ENCODE data around the gene FTO.

FTO gene

GRCh38 chr16:53782148-53782547 lies 78.2 kb downstream of the FTO start:
- DNase-seq (ENCODE audit: low spot score): no peak

- DNase-seq (ENCODE audit: low spot score): no peak
Observed at GRCh38 chr16:53784291-53784690, 80.3 kb downstream of the FTO start.

GRCh38 chr16:53785044-53785443 lies 81.1 kb downstream of the FTO start:
- no peak for DNase-seq (ENCODE audit: low spot score)

GRCh38 chr16:53785916-53786315 lies 82.0 kb downstream of the FTO start:
- no peak for DNase-seq (ENCODE audit: low spot score)

- no peak for DNase-seq (ENCODE audit: low spot score)
Observed at GRCh38 chr16:53787423-53787822, 83.5 kb downstream of the FTO start.

GRCh38 chr16:53789137-53789536 lies 85.2 kb downstream of the FTO start:
- DNase-seq (ENCODE audit: low spot score): no peak

GRCh38 chr16:53792161-53792951 lies 88.4 kb downstream of the FTO start:
- no peak for DNase-seq (ENCODE audit: low spot score)

- DNase-seq (ENCODE audit: low spot score): no peak
Observed at GRCh38 chr16:53803451-53803850, 99.5 kb downstream of the FTO start.

- no peak for DNase-seq (ENCODE audit: low spot score)
Observed at GRCh38 chr16:53803998-53804397, 100.0 kb downstream of the FTO start.

GRCh38 chr16:53804467-53804866 lies 100.5 kb downstream of the FTO start:
- no peak for DNase-seq (ENCODE audit: low spot score)

- DNase-seq (ENCODE audit: low spot score): no peak
Observed at GRCh38 chr16:53805113-53805512, 101.2 kb downstream of the FTO start.

GRCh38 chr16:53805752-53806151 lies 101.8 kb downstream of the FTO start:
- no peak for DNase-seq (ENCODE audit: low spot score)

- no peak for DNase-seq (ENCODE audit: low spot score)
Observed at GRCh38 chr16:53809088-53809932, 105.4 kb downstream of the FTO start.

GRCh38 chr16:53812914-53813313 lies 109.0 kb downstream of the FTO start:
- DNase-seq (ENCODE audit: low spot score): no peak

- DNase-seq (ENCODE audit: low spot score): no peak
Observed at GRCh38 chr16:53814801-53815200, 110.8 kb downstream of the FTO start.

- DNase-seq (ENCODE audit: low spot score): no peak
Observed at GRCh38 chr16:53816211-53816836, 112.4 kb downstream of the FTO start.

GRCh38 chr16:53817117-53817755 lies 113.3 kb downstream of the FTO start:
- no peak for DNase-seq (ENCODE audit: low spot score)

GRCh38 chr16:53817812-53818550 lies 114.0 kb downstream of the FTO start:
- DNase-seq (ENCODE audit: low spot score): no peak

- no peak for DNase-seq (ENCODE audit: low spot score)
Observed at GRCh38 chr16:53821487-53821886, 117.5 kb downstream of the FTO start.

- DNase-seq (ENCODE audit: low spot score): no peak
Observed at GRCh38 chr16:53821957-53822625, 118.1 kb downstream of the FTO start.

- DNase-seq (ENCODE audit: low spot score): no peak
Observed at GRCh38 chr16:53822936-53823529, 119.1 kb downstream of the FTO start.

Data from iPS-NIHi11 (cell line).